Right lobe of liver (tissue), 6 donors: ENCODE results near the gene THSD7B. TPM values are rescaled to one million over a fixed set of nuclear protein-coding genes. Genes with fewer than 3 reads are reported as not detected.

ENCODE experiments used
- ATAC-seq, 4 donors: fragments of 200-7000 bp; cut with Tn5 transposase; one replicate each; pipeline ENCODE4 v1.9.1; 2020; ENCODE audit warnings: mild to moderate bottlenecking in 4 of 4, moderate library complexity in 4 of 4
- DNase-seq, 3 donors: peaks; one replicate each; pipeline ENCODE4 v3.0.0-alpha.2; 2020
- H3K27ac ChIP-seq, 3 donors: fragments of 200-600 bp; one replicate each; pipeline ENCODE4 v1.8.0; 2022
- H3K27me3 ChIP-seq, 2 donors: fragments of 200-600 bp; one replicate each; pipeline ENCODE4 v1.8.0; 2022
- H3K36me3 ChIP-seq, 4 donors: fragments of 200-600 bp; sonication (generic) in 1 of 4; one replicate each; pipeline versions ENCODE4 v1.5.1 to v1.8.0; 2017 to 2022; ENCODE audit warnings: control low read depth in 1 of 4
- H3K4me1 ChIP-seq, 4 donors: fragments of 200-600 bp; sonication (generic) in 1 of 4; one replicate each; pipeline versions ENCODE4 v1.5.1 to v1.8.0; 2017 to 2022; ENCODE audit warnings: control low read depth in 1 of 4
- H3K4me3 ChIP-seq, 3 donors: fragments of 200-600 bp; one replicate each; pipeline ENCODE4 v1.8.0; 2022
- H3K9me3 ChIP-seq, 4 donors: fragments of 200-600 bp; sonication (generic) in 1 of 4; one replicate each; pipeline versions ENCODE4 v1.5.1 to v1.8.0; 2017 to 2022; ENCODE audit warnings: control low read depth in 1 of 4
- CTCF ChIP-seq, 4 donors: fragments of 200-600 bp in 3 of 4; fragments of 450-650 bp in 1 of 4; IDR thresholded peaks; one replicate each; pipeline versions ENCODE4 v1.5.1 to v1.8.0; 2016 to 2022; ENCODE audit warnings: antibody characterized with exemption in 4 of 4, mild to moderate bottlenecking in 2 of 4
- POLR2A ChIP-seq: fragments of 450-650 bp; IDR thresholded peaks from one replicate; pipeline ENCODE4 v1.6.1; 2017; ENCODE audit warnings: antibody characterized with exemption, mild to moderate bottlenecking
- WGBS: methylation state at CpG from one replicate; pipeline ENCODE4 v1.1.6; 2018; ENCODE audit warnings: low coverage, low lambda C conversion rate; ENCODE audit not compliant: insufficient coverage; ENCODE audit errors: missing lambda C conversion rate; 5-methylcytosine and 5-hydroxymethylcytosine counted together
- intact Hi-C, 2 donors: fragments of 100-400 bp; cut with DNase I; formaldehyde crosslinking; loops; one replicate each; pipeline versions ENCODE4 v1.11.2 to v1.14.1; 2022
- total RNA-seq, 6 experiments: library from RNA; depleted of rRNA in 2 of 6; stranded (reverse); fragments of >200 nt in 2 of 6; fragmentation: NEBNext Ultra II Directional in 3 of 6; extraction: Animal tissue kit (Norgen Biotek cat#: 25700) in 3 of 6; gene quantifications; one replicate each; pipeline versions ENCODE4 v1.1.0 to v1.2.4, GENCODE V29; 2016 to 2023
- donor health status: DM: no; HTN: yes; CAD: no.
- donor health status: DM: no; HTN: no; CAD: no.
- donor health status: DM: no; HTN: no; CAD: no.
- donor health status: DM: no; HTN: yes; CAD: no.
- donor health status: DM: no; HTN: yes; CAD: no.

THSD7B gene
- total RNA-seq, 6 experiments from 2014 or later = 0.07 to 0.89 (median 0.24) TPM

GRCh38 chr2:136823291-136823690 lies 57.9 kb downstream of the THSD7B start:
- no peak for TF ChIP-seq CTCF (IDR thresholded peaks at IDR 0.05)
- no peak for TF ChIP-seq POLR2A
- no peaks in the 10 kb centered on the region for H3K9me3 ChIP-seq
- 56% methylated on average over 7 of the region's 7 CpGs for WGBS
- ATAC-seq (no peak), DNase-seq (no peak)
- no peaks in the 10 kb centered on the region for H3K36me3 ChIP-seq
- no peak overlapping the region for H3K4me3 ChIP-seq
- intact Hi-C loops = no loop called here
- no peak overlapping the region for H3K27ac ChIP-seq
- H3K4me1 ChIP-seq = no peaks in the 10 kb centered on the region
- no peaks in the 10 kb centered on the region for H3K27me3 ChIP-seq

DNA sequence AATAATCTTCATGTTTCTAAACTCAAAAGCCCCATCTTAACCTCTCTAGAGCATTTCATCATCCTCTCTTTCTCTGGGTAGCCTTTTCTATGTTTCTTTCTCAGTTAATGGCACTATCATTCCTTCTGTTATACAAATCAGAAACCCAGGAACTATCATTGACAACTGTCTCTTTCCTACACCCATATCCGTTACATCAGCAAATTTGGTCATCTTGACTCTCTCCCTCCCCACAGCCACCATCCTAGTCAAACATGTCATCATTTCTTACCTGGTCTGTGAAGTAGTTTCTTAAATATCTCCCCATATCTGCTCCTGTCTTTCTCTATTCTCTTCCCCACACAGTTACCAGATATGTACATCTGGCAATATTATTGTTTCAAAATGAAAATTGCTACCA lies 62.8 kb downstream of the THSD7B start:
- intact Hi-C loops = no loop called here
- Histone ChIP-seq H3K36me3 (no peaks in the 10 kb centered on the region), H3K4me1 (no peaks in the 10 kb centered on the region), H3K27me3 (no peaks in the 10 kb centered on the region), H3K9me3 (no peaks in the 10 kb centered on the region), H3K27ac (no peak overlapping the region), H3K4me3 (no peak overlapping the region)
- ATAC-seq = no peak
- DNase-seq = no peak
- TF ChIP-seq CTCF (IDR thresholded peaks at IDR 0.05) (no peak), POLR2A (no peak)
- WGBS = 67% methylated on average over 1 of the region's 1 CpG

GRCh38 chr2:136828774-136829173 lies 63.4 kb downstream of the THSD7B start:
- no peaks in the 10 kb centered on the region for H3K27me3 ChIP-seq
- H3K9me3 ChIP-seq = no peaks in the 10 kb centered on the region
- ATAC-seq = no peak
- intact Hi-C loops = no loop called here
- TF ChIP-seq POLR2A (no peak), CTCF (IDR thresholded peaks at IDR 0.05) (no peak)
- H3K4me1 ChIP-seq = no peaks in the 10 kb centered on the region
- no peak overlapping the region for H3K27ac ChIP-seq
- no peak for DNase-seq
- H3K4me3 ChIP-seq = no peak overlapping the region
- H3K36me3 ChIP-seq = no peaks in the 10 kb centered on the region
- 25% methylated on average over 1 of the region's 1 CpG for WGBS

GRCh38 chr2:136844546-136844945 lies 79.2 kb downstream of the THSD7B start:
- H3K4me1 ChIP-seq = no peaks in the 10 kb centered on the region
- H3K36me3 ChIP-seq = no peaks in the 10 kb centered on the region
- TF ChIP-seq CTCF (IDR thresholded peaks at IDR 0.05) (no peak), POLR2A (no peak)
- H3K4me3 ChIP-seq = no peak overlapping the region
- no peaks in the 10 kb centered on the region for H3K27me3 ChIP-seq
- DNase-seq (no peak), ATAC-seq (no peak)
- no peaks in the 10 kb centered on the region for H3K9me3 ChIP-seq
- intact Hi-C loops = no loop called here
- 38% methylated on average over 1 of the region's 1 CpG for WGBS
- no peak overlapping the region for H3K27ac ChIP-seq

DNA sequence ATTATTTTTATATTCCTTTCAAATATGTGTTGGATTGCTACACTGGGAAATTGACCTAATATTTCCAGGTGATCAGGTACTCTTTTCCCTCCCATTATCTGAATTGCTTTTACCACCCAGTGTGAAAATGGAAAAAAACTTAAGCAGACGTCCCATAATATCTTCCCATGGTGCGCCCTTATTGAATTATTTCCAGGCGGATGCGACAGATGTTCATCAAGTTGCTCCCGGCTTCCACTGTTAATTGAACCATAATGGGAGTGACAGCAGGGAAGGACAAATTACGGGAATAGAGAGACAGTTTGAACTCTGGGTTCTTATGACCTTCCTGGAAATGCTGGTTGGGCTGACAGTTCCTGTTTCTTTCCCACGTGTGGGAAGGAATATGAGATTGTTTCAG lies 93.3 kb downstream of the THSD7B start:
- DNase-seq (no peak), ATAC-seq (no peak)
- intact Hi-C loops = no loop called here
- no peaks in the 10 kb centered on the region for H3K4me1 ChIP-seq
- no peaks in the 10 kb centered on the region for H3K9me3 ChIP-seq
- no peak overlapping the region for H3K4me3 ChIP-seq
- H3K36me3 ChIP-seq = no peaks in the 10 kb centered on the region
- no peak overlapping the region for H3K27ac ChIP-seq
- H3K27me3 ChIP-seq = no peaks in the 10 kb centered on the region
- 37% methylated on average over 7 of the region's 7 CpGs for WGBS
- TF ChIP-seq POLR2A (no peak), CTCF (IDR thresholded peaks at IDR 0.05) (no peak)
